GM18526 (cell line): Measurements from ENCODE around the gene C12orf75.

ENCODE experiments used
- POLR2A ChIP-seq: IDR thresholded peaks from 3 replicates; pipeline ENCODE4 v1.6.1; 2011; ENCODE audit not compliant: insufficient read length; ENCODE audit errors: extremely low read depth

Gene C12orf75

GRCh38 chr12:105358789-105359188 lies 28.3 kb downstream of the C12orf75 start:
- no peak for TF ChIP-seq POLR2A

GRCh38 chr12:105359856-105360255 lies 29.4 kb downstream of the C12orf75 start:
- TF ChIP-seq POLR2A = no peak

GRCh38 chr12:105363890-105364289 lies 33.4 kb downstream of the C12orf75 start:
- TF ChIP-seq POLR2A = no peak

DNA sequence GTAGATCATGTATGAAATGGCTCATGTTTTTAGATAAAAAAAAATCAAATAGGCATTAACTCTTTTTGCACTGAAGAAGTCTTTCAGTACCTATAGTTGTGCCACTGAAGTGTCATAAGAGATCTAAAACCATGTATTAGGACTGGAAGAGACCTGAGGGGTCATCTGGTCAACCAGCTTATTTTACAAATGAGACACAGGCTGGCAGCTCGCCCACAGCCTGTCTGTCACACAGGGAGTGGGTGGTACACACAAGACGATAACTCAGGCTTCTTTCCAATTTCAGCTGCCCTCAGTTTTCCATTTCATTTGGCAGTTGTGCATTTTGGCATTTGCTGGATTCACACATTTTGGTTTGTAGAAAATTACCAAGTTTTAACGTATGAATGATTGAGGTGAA lies 34.7 kb downstream of the C12orf75 start:
- TF ChIP-seq POLR2A = no peak

- TF ChIP-seq POLR2A = no peak
Observed at GRCh38 chr12:105368047-105368646, 37.7 kb downstream of the C12orf75 start.

GRCh38 chr12:105369014-105369413 lies 38.5 kb downstream of the C12orf75 start:
- TF ChIP-seq POLR2A = no peak

DNA sequence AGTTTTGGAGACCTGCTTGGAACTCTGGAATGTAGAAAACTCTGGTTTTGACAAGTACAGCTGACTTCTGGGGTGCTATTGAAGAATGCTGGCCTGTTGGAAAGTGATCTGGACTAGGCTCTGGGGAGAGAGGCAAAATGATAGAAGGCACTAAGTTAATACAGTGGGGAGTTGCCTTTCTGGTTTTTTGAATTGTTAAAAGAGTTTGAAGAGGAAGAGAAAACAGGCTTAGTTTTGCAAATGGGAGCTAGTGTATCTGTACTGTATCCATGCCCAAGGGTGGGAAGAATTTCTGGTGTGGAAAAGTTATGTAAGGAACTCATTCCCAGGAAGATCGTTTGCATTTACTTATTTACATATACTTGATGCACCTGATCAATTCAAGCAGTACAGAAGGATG lies 43.8 kb downstream of the C12orf75 start:
- TF ChIP-seq POLR2A = no peak

DNA sequence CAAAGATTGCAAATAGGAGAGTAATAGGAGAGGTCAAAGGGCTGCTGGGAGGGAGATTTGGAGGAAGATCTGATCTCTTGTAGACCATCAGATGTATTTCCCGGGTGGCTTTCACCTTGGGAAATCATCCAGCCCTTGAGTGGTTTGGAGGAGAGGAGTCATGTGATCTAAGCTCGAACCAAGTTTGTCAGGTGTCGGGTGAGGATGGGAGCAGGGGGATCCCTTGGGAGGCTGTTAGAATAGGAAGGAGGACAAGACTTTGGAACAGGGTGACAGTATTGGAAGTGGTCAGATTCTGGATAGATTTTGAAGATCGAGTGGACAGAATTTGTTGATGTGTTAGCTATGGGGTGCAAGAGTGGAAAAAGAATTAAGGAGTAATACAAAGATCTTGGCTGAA lies 46.6 kb downstream of the C12orf75 start:
- TF ChIP-seq POLR2A = no peak

DNA sequence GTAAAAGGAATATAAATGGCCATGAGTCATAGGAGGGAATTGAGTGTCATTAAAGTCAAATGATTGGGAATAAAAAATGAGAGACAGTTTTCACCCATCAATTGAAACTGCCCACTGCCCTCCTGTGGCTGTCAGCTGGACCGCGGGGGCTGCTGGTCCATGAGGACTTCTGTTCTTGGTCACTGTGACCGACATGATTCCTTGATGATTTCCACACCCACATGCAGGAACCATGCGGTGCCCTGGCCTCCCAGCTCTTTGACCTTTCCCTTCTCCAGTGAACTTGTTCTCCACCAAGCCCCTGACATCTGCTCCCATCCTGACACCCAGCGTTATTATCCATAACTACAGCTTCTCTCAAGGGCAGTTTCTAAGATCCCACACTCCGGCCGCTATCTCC lies 48.4 kb downstream of the C12orf75 start:
- no peak for TF ChIP-seq POLR2A

DNA sequence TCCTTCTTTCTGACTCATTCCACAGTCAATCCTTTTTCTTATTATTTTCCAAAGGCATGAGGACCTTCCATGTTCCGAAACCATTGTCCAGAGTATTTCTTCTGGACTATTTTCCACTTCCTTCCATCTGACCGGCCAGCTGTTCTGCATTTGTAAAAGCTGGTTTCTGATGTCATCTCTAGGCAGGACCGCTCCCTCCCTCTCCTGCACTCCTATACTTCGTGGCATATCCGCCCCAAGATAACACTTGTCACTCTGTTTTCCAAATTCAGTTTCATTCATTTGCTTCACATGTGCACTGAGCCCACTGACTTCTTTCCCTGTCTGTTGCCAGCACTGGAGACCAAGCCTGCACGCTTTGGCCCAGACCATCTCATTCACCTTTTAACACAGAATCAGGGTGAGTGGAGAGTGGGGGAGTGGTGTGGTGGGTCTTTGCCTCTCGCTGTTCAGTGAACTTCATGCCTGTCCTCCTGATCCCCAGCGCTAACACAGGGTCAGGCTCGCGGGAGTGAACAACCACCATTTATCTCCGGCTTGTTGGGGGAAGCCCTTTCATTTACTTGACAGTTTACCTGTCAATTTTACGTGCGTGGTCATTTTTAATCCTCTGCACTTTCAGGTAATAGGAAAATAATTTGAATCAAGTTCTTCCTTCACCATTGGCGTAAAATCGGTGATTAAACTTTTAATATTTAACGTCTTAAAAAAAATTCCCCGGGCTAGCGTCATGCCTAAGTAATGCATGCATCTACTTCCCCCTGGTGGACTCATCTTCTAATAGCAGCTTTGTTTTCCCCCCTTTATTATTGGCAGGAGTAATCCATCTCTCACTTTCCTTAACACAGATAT lies 52.5 kb downstream of the C12orf75 start:
- no peak for TF ChIP-seq POLR2A

DNA sequence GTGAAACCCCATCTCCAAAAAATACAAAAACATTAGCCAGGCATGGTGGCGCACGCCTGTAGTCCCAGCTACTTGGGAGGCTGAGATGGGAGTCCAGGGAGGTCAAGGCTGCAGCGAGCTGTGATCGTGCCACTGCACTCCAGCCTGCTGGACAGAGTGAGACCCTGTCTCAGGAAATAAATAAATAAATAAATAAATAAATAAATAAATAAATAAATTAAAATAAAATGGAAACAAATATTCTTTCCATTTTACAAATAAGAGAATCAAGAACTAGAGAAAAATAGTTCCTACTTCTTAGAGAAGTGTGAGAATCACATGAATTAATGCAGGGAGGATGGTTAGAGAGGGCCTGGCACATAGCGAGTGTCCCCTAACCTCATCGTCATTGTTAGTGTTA lies 53.7 kb downstream of the C12orf75 start:
- TF ChIP-seq POLR2A = no peak

DNA sequence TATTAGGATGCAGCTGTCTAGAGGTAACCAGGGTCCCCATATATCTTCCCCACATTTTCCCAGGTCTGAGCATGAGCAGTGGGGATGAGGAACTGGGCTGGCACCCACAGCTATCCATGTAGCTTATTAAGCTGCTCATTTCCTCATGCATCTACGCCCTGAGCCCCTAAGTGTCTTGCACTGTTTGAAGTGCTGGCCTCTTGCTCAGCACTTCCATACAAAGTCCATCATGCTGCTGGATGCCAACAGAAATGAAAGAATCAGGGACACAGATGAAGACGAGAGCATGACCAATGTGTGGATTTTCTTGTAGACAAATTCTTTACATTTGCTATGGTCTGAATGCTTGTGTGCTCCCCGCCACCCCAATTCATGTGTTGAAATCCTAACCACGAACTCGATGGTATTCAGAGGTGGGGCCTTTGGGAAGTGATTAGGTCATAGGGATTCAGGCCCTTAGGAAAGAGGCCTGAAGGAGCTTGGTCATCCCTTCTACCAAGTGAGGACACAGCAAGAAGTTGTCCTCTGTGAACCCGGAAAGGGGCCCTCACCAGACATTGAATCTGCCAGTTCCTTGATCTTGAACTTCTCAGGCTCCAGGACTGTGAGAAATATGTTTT lies 54.5 kb downstream of the C12orf75 start:
- TF ChIP-seq POLR2A = no peak

- no peak for TF ChIP-seq POLR2A
Observed at GRCh38 chr12:105386431-105386830, 55.9 kb downstream of the C12orf75 start.

- TF ChIP-seq POLR2A = no peak
Observed at GRCh38 chr12:105391231-105391630, 60.7 kb downstream of the C12orf75 start.

DNA sequence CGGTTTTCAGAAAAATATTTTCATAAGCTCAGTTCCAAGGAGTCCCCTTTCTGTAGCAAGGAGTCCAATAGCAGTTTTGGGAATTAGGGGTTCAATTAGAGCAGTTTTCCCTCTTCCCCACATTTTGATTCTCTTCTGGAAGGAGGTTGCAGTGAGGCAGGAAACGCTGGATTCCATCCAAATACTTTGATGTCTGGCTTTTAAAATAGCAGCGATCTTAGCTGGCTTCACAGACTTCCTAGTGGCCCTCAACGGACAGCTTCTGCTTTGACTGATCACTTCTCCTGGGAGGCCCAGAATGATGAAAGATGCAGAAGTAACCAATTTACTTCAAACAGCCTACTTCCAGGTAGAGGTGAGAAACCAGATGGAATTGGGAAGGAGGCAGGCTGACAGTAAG lies 63.1 kb downstream of the C12orf75 start:
- TF ChIP-seq POLR2A = no peak

DNA sequence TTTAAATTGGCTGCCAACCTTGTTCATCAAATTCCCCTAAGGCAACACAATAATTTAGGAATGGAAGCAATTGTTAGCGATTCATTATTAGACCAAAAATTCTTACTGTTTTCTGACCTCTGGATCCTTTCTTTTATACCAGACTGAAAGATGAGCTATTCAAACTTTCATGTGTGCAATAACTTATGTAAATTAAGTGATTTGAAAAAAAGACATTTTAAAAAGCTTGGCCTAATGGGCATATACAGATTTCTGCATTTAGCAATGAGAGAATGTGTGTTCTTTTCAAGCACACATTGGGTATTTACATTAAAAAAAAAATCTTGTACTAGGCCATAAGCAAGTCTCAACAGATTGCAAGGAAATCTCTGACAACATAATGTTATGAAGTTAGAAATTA lies 65.5 kb downstream of the C12orf75 start:
- TF ChIP-seq POLR2A = no peak

DNA sequence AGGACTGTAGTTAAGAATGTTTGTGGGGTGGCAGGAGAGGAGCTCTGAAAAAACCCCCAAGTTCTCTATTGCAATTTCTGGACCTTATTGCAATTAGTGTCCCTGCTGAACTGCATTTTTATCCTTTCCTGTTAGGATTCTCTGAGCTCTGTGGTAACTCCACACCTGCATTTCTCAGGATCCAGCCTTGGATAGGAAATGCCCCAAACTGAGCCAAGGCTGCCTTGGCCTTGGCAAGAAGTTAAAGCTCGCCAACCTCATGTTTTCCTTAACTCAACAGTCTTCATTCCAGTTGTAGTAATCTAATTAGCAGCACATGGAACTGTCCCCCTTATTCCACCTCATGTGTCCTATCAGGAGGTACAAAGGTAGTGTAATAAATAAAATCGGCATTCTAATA lies 66.5 kb downstream of the C12orf75 start:
- no peak for TF ChIP-seq POLR2A

DNA sequence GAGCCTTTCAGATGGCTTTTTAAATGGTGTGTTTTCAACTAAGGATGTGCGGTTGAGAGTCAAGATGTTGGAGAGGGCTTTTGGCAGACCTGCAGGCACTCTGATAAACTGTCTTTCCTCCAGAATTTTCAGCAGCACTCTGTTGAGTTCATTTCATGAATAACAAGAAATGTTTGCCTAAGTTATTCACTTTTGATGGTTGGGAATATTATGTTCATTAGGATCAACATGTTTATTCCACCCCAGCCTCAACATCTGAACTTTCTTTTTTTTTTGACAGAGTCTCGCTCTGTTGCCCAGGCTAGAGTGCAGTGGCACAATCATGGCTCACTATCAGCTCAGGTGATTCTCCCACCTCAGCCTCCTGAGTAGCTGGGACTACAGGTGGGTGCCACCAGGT lies 68.4 kb downstream of the C12orf75 start:
- no peak for TF ChIP-seq POLR2A
